Neural cell (in vitro differentiated cells): ENCODE results near the gene SLC34A3. TPM values are rescaled to one million over a fixed set of nuclear protein-coding genes. Genes with fewer than 3 reads are reported as not detected.

Experiments
- H2AFZ ChIP-seq: fragments of 200-600, 300-800 bp; sonication (generic), shearing (Covaris generic); 2 replicates; pipeline ENCODE4 v1.6.0; 2014; ENCODE audit warnings: low read depth, mild to moderate bottlenecking, antibody characterized with exemption, low read length, moderate library complexity
- H3F3A ChIP-seq: fragments of 200-600 bp; shearing (Covaris generic); 2 replicates; pipeline ENCODE4 v1.6.1; 2016; ENCODE audit warnings: mild to moderate bottlenecking, moderate library complexity, mixed read lengths, antibody characterized with exemption, low read length; ENCODE audit not compliant: insufficient read depth, poor library complexity, severe bottlenecking
- H3K27ac ChIP-seq: fragments of 200-600, 300-800 bp; sonication (generic), shearing (Covaris generic); 2 replicates; pipeline ENCODE4 v1.5.1; 2014; ENCODE audit warnings: mild to moderate bottlenecking, low read length, moderate library complexity
- H3K27me3 ChIP-seq: fragments of 300-800, 200-600 bp; sonication (generic), shearing (Covaris generic); 2 replicates; pipeline ENCODE4 v1.6.0; 2014; ENCODE audit warnings: mild to moderate bottlenecking, low read depth, low read length, moderate library complexity; ENCODE audit not compliant: insufficient read depth
- H3K36me3 ChIP-seq: fragments of 300-800, 200-600 bp; sonication (generic), shearing (Covaris generic); 2 replicates; pipeline ENCODE4 v1.5.1; 2014; ENCODE audit warnings: mild to moderate bottlenecking, antibody characterized with exemption, low read length, moderate library complexity; ENCODE audit not compliant: insufficient read depth
- H3K4me2 ChIP-seq: fragments of 300-800, 200-600 bp; sonication (generic), shearing (Covaris generic); 2 replicates; pipeline ENCODE4 v1.6.0; 2014; ENCODE audit warnings: mild to moderate bottlenecking, low read length
- H3K4me3 ChIP-seq: fragments of 300-800, 200-600 bp; sonication (generic), shearing (Covaris generic); 2 replicates; pipeline ENCODE4 v1.5.1; 2014; ENCODE audit warnings: mild to moderate bottlenecking, low read length, moderate library complexity
- H3K79me2 ChIP-seq: fragments of 200-600 bp; shearing (Covaris generic); replicated peaks from 2 replicates; pipeline ENCODE4 v1.6.0; 2014; ENCODE audit warnings: mild to moderate bottlenecking, low read length, moderate library complexity; ENCODE audit not compliant: insufficient read depth
- H3K9ac ChIP-seq: fragments of 300-800, 200-600 bp; sonication (generic), shearing (Covaris generic); 2 replicates; pipeline ENCODE4 v1.6.1; 2016; ENCODE audit warnings: mild to moderate bottlenecking, low read length, mixed read lengths
- H3K9me2 ChIP-seq: fragments of 200-600 bp; shearing (Covaris generic); 2 replicates; pipeline ENCODE4 v1.6.1; 2016; ENCODE audit warnings: mild to moderate bottlenecking, low read length, mixed read lengths; ENCODE audit not compliant: insufficient read depth
- H3K9me3 ChIP-seq: fragments of 200-600, 300-800 bp; sonication (generic), shearing (Covaris generic); 2 replicates; pipeline ENCODE4 v1.6.1; 2016; ENCODE audit warnings: mild to moderate bottlenecking, mixed run types, low read length, moderate library complexity, mixed read lengths
- H4K20me1 ChIP-seq: fragments of 200-600 bp; shearing (Covaris generic); 2 replicates; pipeline ENCODE4 v1.6.1; 2016; ENCODE audit warnings: mild to moderate bottlenecking, mixed run types; ENCODE audit not compliant: insufficient read depth
- EP300 ChIP-seq: fragments of 450-650 bp; conservative IDR thresholded peaks from 2 replicates; pipeline ENCODE4 v1.6.1; 2014; ENCODE audit warnings: antibody characterized with exemption, mild to moderate bottlenecking, moderate library complexity; ENCODE audit not compliant: poor library complexity, severe bottlenecking
- EZH2 ChIP-seq: fragments of 200-600, 300-800 bp; shearing (Covaris generic), sonication (generic); IDR thresholded peaks from 2 replicates; pipeline ENCODE4 v1.6.1; 2014; ENCODE audit warnings: antibody characterized with exemption, low read length, borderline replicate concordance, mild to moderate bottlenecking; ENCODE audit not compliant: insufficient read depth, poor library complexity, severe bottlenecking
- MXI1 ChIP-seq: fragments of 450-650 bp; conservative IDR thresholded peaks from 2 replicates; pipeline ENCODE4 v1.6.1; 2014; ENCODE audit warnings: antibody characterized with exemption, mild to moderate bottlenecking; ENCODE audit not compliant: poor library complexity, severe bottlenecking
- POLR2AphosphoS5 ChIP-seq: IDR thresholded peaks from 2 replicates; pipeline ENCODE4 v1.6.1; 2012
- RAD21 ChIP-seq: fragments of 450-650 bp; conservative IDR thresholded peaks from 2 replicates; pipeline ENCODE4 v1.6.1; 2014; ENCODE audit warnings: antibody characterized with exemption, mild to moderate bottlenecking, moderate library complexity
- SMC3 ChIP-seq: fragments of 450-650 bp; conservative IDR thresholded peaks from 2 replicates; pipeline ENCODE4 v1.6.1; 2014; ENCODE audit warnings: antibody characterized with exemption, mild to moderate bottlenecking, moderate library complexity; ENCODE audit not compliant: poor library complexity
- TAF1 ChIP-seq: IDR thresholded peaks from 2 replicates; pipeline ENCODE4 v1.6.1; 2012; ENCODE audit warnings: low read depth
- polyA plus RNA-seq: library from polyadenylated mRNA; depleted of rRNA; stranded (reverse); fragments of >200 nt; gene quantifications from 2 replicates; pipeline ENCODE4 v1.2.3, GENCODE V29; 2014
- TF ChIP-seq, protein P1 (sequence below): fragments of 450-650 bp; IDR thresholded peaks from 2 replicates; pipeline ENCODE4 v1.5.1; 2014; ENCODE audit warnings: antibody characterized with exemption, mild to moderate bottlenecking, moderate library complexity; ENCODE audit not compliant: poor library complexity, severe bottlenecking
- TF ChIP-seq, protein P2 (sequence below): IDR thresholded peaks from 2 replicates; pipeline ENCODE4 v1.6.1; 2012; ENCODE audit warnings: borderline replicate concordance

Gene SLC34A3
- polyA plus RNA-seq, 1 donor from 2014 or later = 0.27 TPM

- H3K79me2 ChIP-seq = no peaks in the 10 kb centered on the region
- H3F3A ChIP-seq = no peaks in the 10 kb centered on the region
- no peaks in the 10 kb centered on the region for H4K20me1 ChIP-seq
- TF ChIP-seq MXI1 (no peak), TAF1 (no peak), POLR2AphosphoS5 (no peak), SMC3 (no peak), EP300 (no peak), RAD21 (no peak), EZH2 (no peak)
- TF ChIP-seq, protein P1, sequence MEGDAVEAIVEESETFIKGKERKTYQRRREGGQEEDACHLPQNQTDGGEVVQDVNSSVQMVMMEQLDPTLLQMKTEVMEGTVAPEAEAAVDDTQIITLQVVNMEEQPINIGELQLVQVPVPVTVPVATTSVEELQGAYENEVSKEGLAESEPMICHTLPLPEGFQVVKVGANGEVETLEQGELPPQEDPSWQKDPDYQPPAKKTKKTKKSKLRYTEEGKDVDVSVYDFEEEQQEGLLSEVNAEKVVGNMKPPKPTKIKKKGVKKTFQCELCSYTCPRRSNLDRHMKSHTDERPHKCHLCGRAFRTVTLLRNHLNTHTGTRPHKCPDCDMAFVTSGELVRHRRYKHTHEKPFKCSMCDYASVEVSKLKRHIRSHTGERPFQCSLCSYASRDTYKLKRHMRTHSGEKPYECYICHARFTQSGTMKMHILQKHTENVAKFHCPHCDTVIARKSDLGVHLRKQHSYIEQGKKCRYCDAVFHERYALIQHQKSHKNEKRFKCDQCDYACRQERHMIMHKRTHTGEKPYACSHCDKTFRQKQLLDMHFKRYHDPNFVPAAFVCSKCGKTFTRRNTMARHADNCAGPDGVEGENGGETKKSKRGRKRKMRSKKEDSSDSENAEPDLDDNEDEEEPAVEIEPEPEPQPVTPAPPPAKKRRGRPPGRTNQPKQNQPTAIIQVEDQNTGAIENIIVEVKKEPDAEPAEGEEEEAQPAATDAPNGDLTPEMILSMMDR = no peak
- TF ChIP-seq, protein P2, sequence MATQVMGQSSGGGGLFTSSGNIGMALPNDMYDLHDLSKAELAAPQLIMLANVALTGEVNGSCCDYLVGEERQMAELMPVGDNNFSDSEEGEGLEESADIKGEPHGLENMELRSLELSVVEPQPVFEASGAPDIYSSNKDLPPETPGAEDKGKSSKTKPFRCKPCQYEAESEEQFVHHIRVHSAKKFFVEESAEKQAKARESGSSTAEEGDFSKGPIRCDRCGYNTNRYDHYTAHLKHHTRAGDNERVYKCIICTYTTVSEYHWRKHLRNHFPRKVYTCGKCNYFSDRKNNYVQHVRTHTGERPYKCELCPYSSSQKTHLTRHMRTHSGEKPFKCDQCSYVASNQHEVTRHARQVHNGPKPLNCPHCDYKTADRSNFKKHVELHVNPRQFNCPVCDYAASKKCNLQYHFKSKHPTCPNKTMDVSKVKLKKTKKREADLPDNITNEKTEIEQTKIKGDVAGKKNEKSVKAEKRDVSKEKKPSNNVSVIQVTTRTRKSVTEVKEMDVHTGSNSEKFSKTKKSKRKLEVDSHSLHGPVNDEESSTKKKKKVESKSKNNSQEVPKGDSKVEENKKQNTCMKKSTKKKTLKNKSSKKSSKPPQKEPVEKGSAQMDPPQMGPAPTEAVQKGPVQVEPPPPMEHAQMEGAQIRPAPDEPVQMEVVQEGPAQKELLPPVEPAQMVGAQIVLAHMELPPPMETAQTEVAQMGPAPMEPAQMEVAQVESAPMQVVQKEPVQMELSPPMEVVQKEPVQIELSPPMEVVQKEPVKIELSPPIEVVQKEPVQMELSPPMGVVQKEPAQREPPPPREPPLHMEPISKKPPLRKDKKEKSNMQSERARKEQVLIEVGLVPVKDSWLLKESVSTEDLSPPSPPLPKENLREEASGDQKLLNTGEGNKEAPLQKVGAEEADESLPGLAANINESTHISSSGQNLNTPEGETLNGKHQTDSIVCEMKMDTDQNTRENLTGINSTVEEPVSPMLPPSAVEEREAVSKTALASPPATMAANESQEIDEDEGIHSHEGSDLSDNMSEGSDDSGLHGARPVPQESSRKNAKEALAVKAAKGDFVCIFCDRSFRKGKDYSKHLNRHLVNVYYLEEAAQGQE = no peak
- no peak overlapping the region for H3K9ac ChIP-seq
- H3K9me2 ChIP-seq = no peaks in the 10 kb centered on the region
- H3K27me3 ChIP-seq = no peaks in the 10 kb centered on the region
- no peaks in the 10 kb centered on the region for H3K9me3 ChIP-seq
- no peak overlapping the region for H3K4me3 ChIP-seq
- no peak overlapping the region for H3K27ac ChIP-seq
- H3K4me2 ChIP-seq = no peak overlapping the region
- H3K36me3 ChIP-seq = no peaks in the 10 kb centered on the region
- no peak overlapping the region for H2AFZ ChIP-seq
Measured at GRCh38 chr9:137227853-137228505, 2.7 kb upstream of the SLC34A3 start.

DNA sequence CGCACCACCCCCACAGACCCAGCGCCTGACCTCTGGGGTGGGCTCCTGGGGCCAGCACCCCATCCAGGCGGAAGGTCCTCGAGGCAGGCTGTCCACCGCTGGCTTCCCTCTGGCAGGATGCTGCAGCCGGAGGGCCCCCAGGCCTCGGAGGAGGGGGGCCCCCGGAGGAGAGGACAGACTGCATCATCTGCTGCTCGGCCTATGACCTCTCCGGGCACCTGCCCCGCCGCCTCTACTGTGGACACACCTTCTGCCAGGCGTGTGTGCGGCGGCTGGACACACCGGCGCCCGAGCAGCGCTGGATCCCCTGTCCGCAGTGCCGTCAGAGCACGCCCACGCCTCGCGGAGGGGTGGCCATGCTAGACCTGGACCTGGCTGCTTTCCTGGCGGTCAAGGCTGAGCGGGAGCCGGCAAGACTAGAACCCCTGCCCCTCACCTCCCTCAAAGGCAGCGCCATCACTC lies 2.2 kb upstream of the SLC34A3 start:
- no peak overlapping the region for H3K4me2 ChIP-seq
- no peaks in the 10 kb centered on the region for H4K20me1 ChIP-seq
- TF ChIP-seq POLR2AphosphoS5 = no peak
- TF ChIP-seq RAD21 = no peak
- TF ChIP-seq EZH2 = no peak
- no peak for TF ChIP-seq EP300
- TF ChIP-seq, protein P1 = no peak
- no peak for TF ChIP-seq SMC3
- TF ChIP-seq, protein P2 = no peak
- no peak for TF ChIP-seq MXI1

More for the DNA sequence above, 2.2 kb upstream of the SLC34A3 start:
- Histone ChIP-seq H3K9me3 (no peaks in the 10 kb centered on the region), H3K4me3 (no peak overlapping the region), H2AFZ (no peak overlapping the region), H3K27ac (no peak overlapping the region), H3K27me3 (no peaks in the 10 kb centered on the region), H3K79me2 (no peaks in the 10 kb centered on the region), H3F3A (no peaks in the 10 kb centered on the region), H3K9me2 (no peaks in the 10 kb centered on the region), H3K9ac (no peak overlapping the region), H3K36me3 (no peaks in the 10 kb centered on the region)
